Body of pancreas (tissue), 4 donors: ENCODE measurements around the gene APLP2.

Experiments used
- CTCF ChIP-seq, 7 experiments: fragments of 450-650 bp in 4 of 7; fragments of 200-600 bp in 3 of 7; sonication (generic) in 3 of 7; IDR thresholded peaks; one replicate each; pipeline ENCODE4 v1.5.1; 2016 to 2019; ENCODE audit warnings: antibody characterized with exemption in 7 of 7
- POLR2A ChIP-seq, 3 donors: fragments of 450-650 bp; IDR thresholded peaks; one replicate each; pipeline ENCODE4 v1.6.1; 2016; ENCODE audit warnings: antibody characterized with exemption in 3 of 3, mild to moderate bottlenecking in 2 of 3

GRCh38 chr11:130088919-130089673, 19.4 kb downstream of the APLP2 start:
- TF ChIP-seq CTCF (IDR thresholded peaks at IDR 0.05) (no peak), POLR2A (IDR thresholded peaks at IDR 0.05) (no peak)
